ENCODE data around the gene GHRL. TPM values are rescaled to one million over a fixed set of nuclear protein-coding genes. Genes with fewer than 3 reads are reported as not detected.

GHRL gene
- total and polyA plus RNA-seq, 2 donors (not counting 3 experiments of a cell fraction or from before 2014, with no cell fraction given), result not detected

DNA sequence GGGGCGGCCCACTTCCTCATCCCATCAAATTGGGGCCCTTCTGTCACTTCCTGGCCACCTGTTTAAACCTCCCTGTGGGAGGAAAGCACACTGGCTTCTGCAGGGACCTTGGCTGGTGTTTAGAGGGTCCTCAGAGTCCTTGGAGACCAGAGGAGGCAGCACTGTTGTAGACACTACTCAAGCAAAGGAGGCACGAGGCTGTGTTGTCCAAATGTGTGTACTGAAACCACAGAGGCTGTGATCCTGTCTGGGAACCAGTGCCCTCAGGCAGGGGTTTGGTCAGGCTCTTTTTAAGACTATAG, 40.6 kb upstream of the GHRL start:
- ChIA-PET CTCF (no interaction called here), POLR2A (no interaction called here)
- no peak overlapping the region for H2AFZ ChIP-seq (ENCODE audit: low read depth, low read length)
- H3K36me3 ChIP-seq (ENCODE audit: control insufficient read depth in 2 of 2, extremely low read depth in 1 of 2, insufficient read depth in 2 of 2, low read length in 2 of 2), result no peaks in the 10 kb centered on the region
- TF ChIP-seq EZH2 (IDR thresholded peaks at IDR 0.05; ENCODE audit: borderline replicate concordance, low read depth, low read length, severe bottlenecking) (no peak), POLR2AphosphoS5 (IDR thresholded peaks at IDR 0.05; ENCODE audit: insufficient read depth, low read depth, low read length) (no peak), MAX (IDR thresholded peaks at IDR 0.05; ENCODE audit: insufficient read depth, insufficient read length) (no peak)
- TF ChIP-seq, protein P1, sequence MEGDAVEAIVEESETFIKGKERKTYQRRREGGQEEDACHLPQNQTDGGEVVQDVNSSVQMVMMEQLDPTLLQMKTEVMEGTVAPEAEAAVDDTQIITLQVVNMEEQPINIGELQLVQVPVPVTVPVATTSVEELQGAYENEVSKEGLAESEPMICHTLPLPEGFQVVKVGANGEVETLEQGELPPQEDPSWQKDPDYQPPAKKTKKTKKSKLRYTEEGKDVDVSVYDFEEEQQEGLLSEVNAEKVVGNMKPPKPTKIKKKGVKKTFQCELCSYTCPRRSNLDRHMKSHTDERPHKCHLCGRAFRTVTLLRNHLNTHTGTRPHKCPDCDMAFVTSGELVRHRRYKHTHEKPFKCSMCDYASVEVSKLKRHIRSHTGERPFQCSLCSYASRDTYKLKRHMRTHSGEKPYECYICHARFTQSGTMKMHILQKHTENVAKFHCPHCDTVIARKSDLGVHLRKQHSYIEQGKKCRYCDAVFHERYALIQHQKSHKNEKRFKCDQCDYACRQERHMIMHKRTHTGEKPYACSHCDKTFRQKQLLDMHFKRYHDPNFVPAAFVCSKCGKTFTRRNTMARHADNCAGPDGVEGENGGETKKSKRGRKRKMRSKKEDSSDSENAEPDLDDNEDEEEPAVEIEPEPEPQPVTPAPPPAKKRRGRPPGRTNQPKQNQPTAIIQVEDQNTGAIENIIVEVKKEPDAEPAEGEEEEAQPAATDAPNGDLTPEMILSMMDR (IDR thresholded peaks at IDR 0.05; ENCODE audit: extremely low read depth in 1 of 2, insufficient read depth in 1 of 2, low read depth in 1 of 2, low read length in 2 of 2), result no peak
- no peaks in the 10 kb centered on the region for H3K9me1 ChIP-seq (replicated peaks; ENCODE audit: control insufficient read depth, extremely low read depth, insufficient read depth, low read length)
- peaks cover 15 to 22% of the 10 kb centered on the region in 2 experiments for H3K27me3 ChIP-seq (ENCODE audit: control insufficient read depth in 2 of 2, insufficient read depth in 2 of 2, low read length in 2 of 2)
- H3K9ac ChIP-seq (replicated peaks; ENCODE audit: extremely low read depth, insufficient read depth, low read length), result no peak overlapping the region
- H3K4me3 ChIP-seq (replicated peaks in 1 of 3; ENCODE audit: insufficient read depth in 1 of 3, low read depth in 1 of 3, low read length in 3 of 3), result no peak overlapping the region
- DNase-seq (ENCODE audit: low read depth, low spot score), result no peak
- H3K4me1 ChIP-seq (ENCODE audit: control insufficient read depth, extremely low read depth, insufficient read depth, low read length), result no peaks in the 10 kb centered on the region
- BruUV-seq (replicated peaks), result no TSS peak
- H3K79me2 ChIP-seq (ENCODE audit: control insufficient read depth, insufficient read depth, low read length), result no peaks in the 10 kb centered on the region
- no peak overlapping the region for H3K4me2 ChIP-seq (ENCODE audit: insufficient read depth, low read length)
- no peak for FAIRE-seq
- dilution Hi-C loops (cut with MboI; ENCODE audit: extremely low pct_ligation_motif_present, low sequenced_read_pairs) (no loop called here), intact Hi-C loops (cut with micrococcal nuclease) (no loop called here)
- no peaks in the 10 kb centered on the region for H3K9me3 ChIP-seq (replicated peaks; ENCODE audit: control insufficient read depth, insufficient read depth, low read length)
- no peak overlapping the region for H3K27ac ChIP-seq (ENCODE audit: insufficient read depth, low read depth, low read length)
- H4K20me1 ChIP-seq (replicated peaks; ENCODE audit: control insufficient read depth, extremely low read depth, insufficient read depth, low read length), result no peaks in the 10 kb centered on the region

All from endothelial cell of umbilical vein (primary cell).